Ovary (tissue), 3 donors: Measurements from ENCODE around the gene RIF1.

Experiments used
- CTCF ChIP-seq, 3 donors: fragments of 450-650 bp in 2 of 3; fragments of 200-600 bp in 1 of 3; IDR thresholded peaks; one replicate each; pipeline versions ENCODE4 v1.5.1 to v1.8.0; 2016 to 2022; ENCODE audit warnings: antibody characterized with exemption in 3 of 3, mild to moderate bottlenecking in 1 of 3
- EP300 ChIP-seq: sonication (generic); formaldehyde crosslinking; IDR thresholded peaks from one replicate; pipeline ENCODE4 v1.6.1; 2017; ENCODE audit warnings: antibody characterized with exemption
- POLR2A ChIP-seq: fragments of 450-650 bp; IDR thresholded peaks from one replicate; pipeline ENCODE4 v1.6.1; 2017; ENCODE audit warnings: antibody characterized with exemption, mild to moderate bottlenecking, moderate library complexity
- donor health status: DM: no; HTN: no; CAD: no.

GRCh38 chr2:151526572-151527090 lies 116.9 kb downstream of the RIF1 start:
- TF ChIP-seq POLR2A (no peak), CTCF (IDR thresholded peaks at IDR 0.05) (no peak), EP300 (no peak)
